Measurements from ENCODE around the gene CGNL1. TPM values are rescaled to one million over a fixed set of nuclear protein-coding genes. Genes with fewer than 3 reads are reported as not detected.
A peak's percentile ranks its signal among the peaks of the same experiment; 100 is the strongest.

CGNL1 gene
- total RNA-seq, 2 donors from 2014 or later: not detected

DNA sequence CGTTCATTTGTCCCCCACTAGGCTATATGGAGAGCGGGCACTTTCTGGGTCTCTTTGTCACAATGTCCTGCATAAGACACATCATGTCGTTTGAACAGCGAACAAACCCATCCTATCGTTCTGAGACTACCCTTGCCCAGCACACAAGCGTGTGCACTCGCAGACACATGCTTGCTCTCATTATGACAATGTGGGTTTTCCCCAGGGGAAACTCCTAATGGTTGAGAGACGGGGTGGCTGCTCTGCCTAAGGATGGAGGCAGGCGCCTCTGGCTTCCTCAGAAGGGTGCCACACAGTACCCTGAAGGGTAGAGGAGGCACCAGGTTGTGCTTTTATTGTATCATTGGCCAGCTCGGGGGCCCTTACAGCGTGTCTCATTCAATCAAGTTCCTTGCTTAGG lies 164.4 kb downstream of the CGNL1 start:
- peaks cover 11% of the 10 kb centered on the region for H3K4me1 Mint-ChIP-seq (ENCODE audit: low read depth)
- H3K9me3 Mint-ChIP-seq: peaks cover 4 to 10% of the 10 kb centered on the region in 2 donors
- H3K27ac Mint-ChIP-seq: no peak overlapping the region
- H3K36me3 Mint-ChIP-seq (ENCODE audit: insufficient read depth in 2 of 2): peaks cover 4% of the 10 kb centered on the region in 2 donors
- ATAC-seq (replicated peaks in 1 of 2) (peak; percentile 88 to 94), DNase-seq (peak; percentile 30 to 52)
- H3K27me3 Mint-ChIP-seq (ENCODE audit: low read depth): peaks cover 21% of the 10 kb centered on the region
- H3K4me3 Mint-ChIP-seq: peak overlapping the region in 1 of 2 donors; percentile 12

- H3K9me3 Mint-ChIP-seq: peaks cover 4 to 5% of the 10 kb centered on the region in 2 donors
- DNase-seq (no peak), ATAC-seq (replicated peaks in 1 of 2) (no peak)
- peaks cover 4% of the 10 kb centered on the region in 2 donors for H3K36me3 Mint-ChIP-seq (ENCODE audit: insufficient read depth in 2 of 2)
- peaks cover 21% of the 10 kb centered on the region for H3K27me3 Mint-ChIP-seq (ENCODE audit: low read depth)
- no peak overlapping the region for H3K27ac Mint-ChIP-seq
- H3K4me3 Mint-ChIP-seq: no peak overlapping the region
- H3K4me1 Mint-ChIP-seq (ENCODE audit: low read depth): peaks cover 11% of the 10 kb centered on the region
These were observed 165.0 kb downstream of the CGNL1 start for GRCh38 chr15:57541271-57541670.

- H3K36me3 Mint-ChIP-seq (ENCODE audit: insufficient read depth in 2 of 2): peaks cover 4% of the 10 kb centered on the region in 2 donors
- ATAC-seq (replicated peaks in 1 of 2) (no peak), DNase-seq (peak; percentile 31 to 39)
- peaks cover 21% of the 10 kb centered on the region for H3K27me3 Mint-ChIP-seq (ENCODE audit: low read depth)
- H3K9me3 Mint-ChIP-seq: peaks cover 4 to 5% of the 10 kb centered on the region in 2 donors
- H3K27ac Mint-ChIP-seq: no peak overlapping the region
- H3K4me1 Mint-ChIP-seq (ENCODE audit: low read depth): peaks cover 11% of the 10 kb centered on the region
- no peak overlapping the region for H3K4me3 Mint-ChIP-seq
These were observed 165.7 kb downstream of the CGNL1 start for GRCh38 chr15:57541805-57542504.

DNA sequence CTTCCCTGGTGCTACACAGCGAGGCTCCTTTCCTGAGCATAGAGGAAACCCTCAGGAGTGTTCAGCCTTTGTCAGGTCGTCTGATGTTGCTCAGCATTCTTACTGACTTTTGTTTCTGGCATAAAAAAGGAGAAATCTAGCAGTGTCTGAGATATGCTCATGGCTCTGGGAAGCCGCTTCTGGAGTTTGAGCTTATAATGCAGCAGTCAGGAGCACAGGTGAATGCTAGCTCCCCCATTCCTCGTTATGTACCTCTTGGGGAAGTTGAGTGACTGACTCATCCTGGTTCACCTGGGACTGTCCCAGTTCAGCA lies 166.2 kb downstream of the CGNL1 start:
- H3K9me3 Mint-ChIP-seq: peaks cover 4 to 5% of the 10 kb centered on the region in 2 donors
- peaks cover 21% of the 10 kb centered on the region for H3K27me3 Mint-ChIP-seq (ENCODE audit: low read depth)
- H3K36me3 Mint-ChIP-seq (ENCODE audit: insufficient read depth in 2 of 2): peaks cover 4% of the 10 kb centered on the region in 2 donors
- H3K27ac Mint-ChIP-seq: no peak overlapping the region
- ATAC-seq (replicated peaks in 1 of 2): no peak
- no peak overlapping the region for H3K4me3 Mint-ChIP-seq
- H3K4me1 Mint-ChIP-seq (ENCODE audit: low read depth): peaks cover 11% of the 10 kb centered on the region
- DNase-seq: no peak

DNA sequence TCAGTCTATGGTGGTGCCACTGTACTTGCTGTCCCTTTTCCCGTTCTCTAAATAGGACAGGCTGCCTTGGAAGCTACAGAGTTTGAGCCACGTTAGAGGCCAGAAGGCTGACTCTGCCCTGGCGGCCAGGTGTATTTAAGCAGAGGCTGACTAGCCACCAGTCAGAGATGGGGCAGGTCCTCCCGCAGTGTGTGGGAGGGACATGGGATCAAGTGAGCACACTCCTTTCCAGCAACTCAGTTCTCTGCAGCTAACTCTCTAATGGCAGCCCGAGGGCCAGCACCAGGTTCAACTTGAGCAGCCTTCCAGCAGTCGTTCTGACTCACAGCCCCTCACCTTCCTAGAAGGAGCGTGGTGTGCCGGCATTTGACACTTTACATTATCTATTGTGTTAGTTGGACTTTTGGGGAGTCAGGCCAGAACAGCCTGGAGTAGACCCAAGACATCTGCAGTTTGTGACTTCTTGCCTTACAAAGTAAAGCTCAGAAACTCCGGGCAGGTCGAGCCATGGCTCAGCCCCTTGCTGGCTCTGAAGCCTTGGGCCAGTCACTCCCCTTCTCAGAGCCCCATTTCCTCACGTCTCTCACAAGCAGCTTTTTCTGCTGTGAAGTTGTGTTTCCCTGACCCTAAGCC lies 168.7 kb downstream of the CGNL1 start:
- H3K4me3 Mint-ChIP-seq: no peak overlapping the region
- ATAC-seq (replicated peaks in 1 of 2) (no peak), DNase-seq (no peak)
- peaks cover 10% of the 10 kb centered on the region for H3K4me1 Mint-ChIP-seq (ENCODE audit: low read depth)
- H3K27ac Mint-ChIP-seq: no peak overlapping the region
- peaks cover 4% of the 10 kb centered on the region in 2 donors for H3K36me3 Mint-ChIP-seq (ENCODE audit: insufficient read depth in 2 of 2)
- peaks cover 4 to 5% of the 10 kb centered on the region in 2 donors for H3K9me3 Mint-ChIP-seq
- H3K27me3 Mint-ChIP-seq (ENCODE audit: low read depth): peaks cover 20% of the 10 kb centered on the region

DNA sequence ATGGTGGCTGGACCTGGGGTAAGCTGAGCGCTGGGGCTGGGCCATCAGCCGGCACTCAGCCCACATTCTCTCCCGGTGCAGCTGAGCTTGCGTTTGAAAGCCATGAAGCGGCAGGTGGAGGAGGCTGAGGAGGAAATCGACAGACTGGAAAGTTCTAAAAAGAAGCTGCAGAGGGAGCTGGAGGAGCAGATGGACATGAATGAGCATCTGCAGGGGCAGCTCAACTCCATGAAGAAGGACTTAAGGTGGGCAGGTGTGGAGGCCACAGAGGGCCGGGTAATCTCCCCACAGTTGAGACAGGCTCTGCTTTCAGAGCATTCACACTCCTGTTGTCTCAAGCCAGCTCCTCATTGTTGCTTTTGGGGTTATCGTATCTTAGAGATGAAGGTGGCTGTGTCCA lies 169.7 kb downstream of the CGNL1 start:
- Mint-ChIP-seq H3K27me3 (ENCODE audit: low read depth) (peaks cover 14% of the 10 kb centered on the region), H3K4me3 (no peak overlapping the region)

GRCh38 chr15:57547243-57547755 lies 171.0 kb downstream of the CGNL1 start:
- Mint-ChIP-seq H3K4me3 (no peak overlapping the region), H3K27ac (no peak overlapping the region), H3K36me3 (ENCODE audit: insufficient read depth in 2 of 2) (no peaks in the 10 kb centered on the region), H3K27me3 (ENCODE audit: low read depth) (peaks cover 14% of the 10 kb centered on the region), H3K9me3 (no peaks in the 10 kb centered on the region), H3K4me1 (ENCODE audit: low read depth) (no peaks in the 10 kb centered on the region)
- DNase-seq: no peak
- no peak for ATAC-seq (replicated peaks in 1 of 2)

More for the DNA sequence above, 169.7 kb downstream of the CGNL1 start:
- DNase-seq (no peak), ATAC-seq (replicated peaks in 1 of 2) (no peak)
- Mint-ChIP-seq H3K4me1 (ENCODE audit: low read depth) (no peaks in the 10 kb centered on the region), H3K27ac (no peak overlapping the region), H3K36me3 (ENCODE audit: insufficient read depth in 2 of 2) (no peaks in the 10 kb centered on the region), H3K9me3 (no peaks in the 10 kb centered on the region)

- ATAC-seq (replicated peaks in 1 of 2) (no peak), DNase-seq (no peak)
- Mint-ChIP-seq H3K4me1 (ENCODE audit: low read depth) (no peaks in the 10 kb centered on the region), H3K27me3 (ENCODE audit: low read depth) (peaks cover 9% of the 10 kb centered on the region), H3K9me3 (no peaks in the 10 kb centered on the region), H3K36me3 (ENCODE audit: insufficient read depth in 2 of 2) (no peaks in the 10 kb centered on the region), H3K27ac (no peak overlapping the region), H3K4me3 (no peak overlapping the region)
These were observed 172.0 kb downstream of the CGNL1 start for GRCh38 chr15:57548351-57548750.

GRCh38 chr15:57548835-57549234 lies 172.5 kb downstream of the CGNL1 start:
- H3K36me3 Mint-ChIP-seq (ENCODE audit: insufficient read depth in 2 of 2): no peaks in the 10 kb centered on the region
- ATAC-seq (replicated peaks in 1 of 2): no peak
- peaks cover 8% of the 10 kb centered on the region for H3K27me3 Mint-ChIP-seq (ENCODE audit: low read depth)
- no peaks in the 10 kb centered on the region for H3K9me3 Mint-ChIP-seq
- no peaks in the 10 kb centered on the region for H3K4me1 Mint-ChIP-seq (ENCODE audit: low read depth)
- DNase-seq: no peak
- H3K27ac Mint-ChIP-seq: no peak overlapping the region
- no peak overlapping the region for H3K4me3 Mint-ChIP-seq

DNA sequence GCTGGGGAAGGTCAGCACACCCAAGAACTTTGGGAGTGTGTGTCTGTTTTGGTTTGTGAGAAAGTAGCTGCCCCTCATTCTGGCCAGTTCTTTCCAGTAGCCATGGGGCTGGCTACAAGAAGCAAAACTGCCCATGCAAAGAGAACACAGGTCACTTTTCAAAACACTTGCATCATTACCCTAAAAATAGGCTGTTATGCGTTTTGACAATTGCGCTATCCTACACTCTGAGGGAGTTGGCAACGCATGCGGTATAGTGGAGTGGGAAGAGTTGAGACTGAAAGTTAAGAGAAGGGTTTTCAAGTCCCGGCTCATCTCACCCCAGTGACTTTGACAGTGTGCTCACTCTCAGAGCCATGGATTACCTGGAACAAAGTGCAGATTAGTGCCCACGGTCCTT lies 173.6 kb downstream of the CGNL1 start:
- ATAC-seq (replicated peaks in 1 of 2): no peak
- no peaks in the 10 kb centered on the region for H3K36me3 Mint-ChIP-seq (ENCODE audit: insufficient read depth in 2 of 2)
- peaks cover 8% of the 10 kb centered on the region for H3K27me3 Mint-ChIP-seq (ENCODE audit: low read depth)
- no peak for DNase-seq
- no peaks in the 10 kb centered on the region for H3K4me1 Mint-ChIP-seq (ENCODE audit: low read depth)
- no peak overlapping the region for H3K4me3 Mint-ChIP-seq
- H3K27ac Mint-ChIP-seq: no peak overlapping the region
- H3K9me3 Mint-ChIP-seq: no peaks in the 10 kb centered on the region

DNA sequence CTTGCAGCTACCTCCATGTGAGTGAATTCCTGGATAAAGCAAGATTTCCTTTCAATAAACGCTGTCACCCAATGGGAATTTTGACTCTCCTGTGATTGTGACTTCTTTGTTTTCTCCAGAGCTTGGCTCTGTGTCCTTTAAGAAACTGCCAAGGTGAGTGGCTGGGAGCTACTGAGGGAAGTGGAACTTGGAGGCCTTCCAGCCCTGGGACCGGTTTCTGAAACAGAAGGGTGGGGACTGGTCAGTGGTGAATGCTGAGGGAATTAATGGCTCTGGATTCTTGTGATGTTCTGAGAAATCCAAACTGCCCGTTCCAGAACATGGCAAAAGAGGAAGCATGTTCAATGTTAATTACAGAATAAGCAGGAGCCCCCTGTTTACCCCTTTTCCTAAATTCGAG lies 174.3 kb downstream of the CGNL1 start:
- ATAC-seq (replicated peaks in 1 of 2) (no peak), DNase-seq (no peak)
- Mint-ChIP-seq H3K4me3 (no peak overlapping the region), H3K27me3 (ENCODE audit: low read depth) (peaks cover 8% of the 10 kb centered on the region), H3K27ac (no peak overlapping the region), H3K4me1 (ENCODE audit: low read depth) (no peaks in the 10 kb centered on the region), H3K9me3 (no peaks in the 10 kb centered on the region), H3K36me3 (ENCODE audit: insufficient read depth in 2 of 2) (no peaks in the 10 kb centered on the region)

GRCh38 chr15:57551715-57552677 lies 175.7 kb downstream of the CGNL1 start:
- DNase-seq (no peak), ATAC-seq (replicated peaks in 1 of 2) (no peak)
- Mint-ChIP-seq H3K4me3 (no peak overlapping the region), H3K4me1 (ENCODE audit: low read depth) (no peaks in the 10 kb centered on the region), H3K27me3 (ENCODE audit: low read depth) (peaks cover 8% of the 10 kb centered on the region), H3K36me3 (ENCODE audit: insufficient read depth in 2 of 2) (no peaks in the 10 kb centered on the region), H3K27ac (no peak overlapping the region), H3K9me3 (no peaks in the 10 kb centered on the region)
